Measurements from ENCODE around the gene UNC5C. TPM values are rescaled to one million over a fixed set of nuclear protein-coding genes. Genes with fewer than 3 reads are reported as not detected.
A peak's percentile ranks its signal among the peaks of the same experiment; 100 is the strongest.

UNC5C gene
- total and polyA plus RNA-seq, 8 donors = 0.13 to 14.3 (median 2.0) TPM

- Histone ChIP-seq H3K27me3 (no peaks in the 10 kb centered on the region), H3K9me3 (no peaks in the 10 kb centered on the region), H3K4me3 (no peak overlapping the region), H3K4me1 (no peaks in the 10 kb centered on the region), H3K27ac (no peak overlapping the region), H3K36me3 (no peaks in the 10 kb centered on the region)
- TF ChIP-seq POLR2A (IDR thresholded peaks at IDR 0.05) (no peak), CTCF (IDR thresholded peaks at IDR 0.05) (no peak)
- DNase-seq = no peak
- 82 to 92% (median 87%) methylated on average over 4 of the region's 4 CpGs for WGBS, 5 donors
- intact Hi-C loops (cut with DNase I; ENCODE audit: low total_unique reads) = no loop called here
These were observed 389.4 kb downstream of the UNC5C start for GRCh38 chr4:95159384-95159783.

- TF ChIP-seq CTCF (IDR thresholded peaks at IDR 0.05) (no peak), EP300 (IDR thresholded peaks at IDR 0.05) (no peak), POLR2A (IDR thresholded peaks at IDR 0.05) (no peak), POLR2AphosphoS5 (IDR thresholded peaks at IDR 0.05) (no peak)
- no peaks in the 10 kb centered on the region for H3K9me3 ChIP-seq
- H3K27me3 ChIP-seq = no peaks in the 10 kb centered on the region
- no peaks in the 10 kb centered on the region for H3K36me3 ChIP-seq
- intact Hi-C loops (cut with DNase I; ENCODE audit: low total_unique reads) = no loop called here
- no peak overlapping the region for H3K4me3 ChIP-seq
- H3K4me1 ChIP-seq = no peaks in the 10 kb centered on the region
- no peak for DNase-seq
- H3K27ac ChIP-seq = no peak overlapping the region
- WGBS, 5 donors = 74 to 95% (median 82%) methylated on average over 2 of the region's 2 CpGs
These were observed 390.1 kb downstream of the UNC5C start for GRCh38 chr4:95158626-95159025.

- no peaks in the 10 kb centered on the region for H3K4me1 ChIP-seq
- 80 to 88% (median 83%) methylated on average over 2 of the region's 2 CpGs for WGBS, 5 donors
- no peak for TF ChIP-seq CTCF (IDR thresholded peaks at IDR 0.05)
- no peaks in the 10 kb centered on the region for H3K36me3 ChIP-seq
- intact Hi-C loops (cut with DNase I; ENCODE audit: low total_unique reads) = no loop called here
- no peak for DNase-seq
- H3K9me3 ChIP-seq = no peaks in the 10 kb centered on the region
- H3K27me3 ChIP-seq = no peaks in the 10 kb centered on the region
- no peak overlapping the region for H3K4me3 ChIP-seq
- H3K27ac ChIP-seq = no peak overlapping the region
These were observed 390.7 kb downstream of the UNC5C start for GRCh38 chr4:95158045-95158444.

- no peak overlapping the region for H3K4me3 ChIP-seq
- TF ChIP-seq POLR2A (IDR thresholded peaks at IDR 0.05) (no peak), POLR2AphosphoS5 (IDR thresholded peaks at IDR 0.05) (no peak), CTCF (IDR thresholded peaks at IDR 0.05) (no peak), EP300 (IDR thresholded peaks at IDR 0.05) (no peak)
- H3K4me1 ChIP-seq = no peaks in the 10 kb centered on the region
- H3K36me3 ChIP-seq = no peaks in the 10 kb centered on the region
- H3K27ac ChIP-seq = no peak overlapping the region
- H3K27me3 ChIP-seq = no peaks in the 10 kb centered on the region
- no peak for DNase-seq
- H3K9me3 ChIP-seq = no peaks in the 10 kb centered on the region
- intact Hi-C loops (cut with DNase I; ENCODE audit: low total_unique reads) = no loop called here
These were observed 391.2 kb downstream of the UNC5C start for GRCh38 chr4:95157596-95157995.

- no peak for DNase-seq
- intact Hi-C loops (cut with DNase I; ENCODE audit: low total_unique reads) = no loop called here
- H3K27me3 ChIP-seq = no peaks in the 10 kb centered on the region
- WGBS, 5 donors = 23 to 46% (median 42%) methylated on average over 3 of the region's 3 CpGs
- H3K4me3 ChIP-seq = no peak overlapping the region
- no peaks in the 10 kb centered on the region for H3K4me1 ChIP-seq
- H3K36me3 ChIP-seq = no peaks in the 10 kb centered on the region
- no peak overlapping the region for H3K27ac ChIP-seq
- no peak for TF ChIP-seq EP300 (IDR thresholded peaks at IDR 0.05)
- TF ChIP-seq POLR2AphosphoS5 (IDR thresholded peaks at IDR 0.05) = no peak
- TF ChIP-seq CTCF (IDR thresholded peaks at IDR 0.05) = peak in 2 of 7 experiments; percentile 4 to 6
- TF ChIP-seq POLR2A (IDR thresholded peaks at IDR 0.05) = no peak
- H3K9me3 ChIP-seq = no peaks in the 10 kb centered on the region
These were observed 392.4 kb downstream of the UNC5C start for GRCh38 chr4:95156452-95156765.
